ENCODE data around the gene ZNF571.

DNA sequence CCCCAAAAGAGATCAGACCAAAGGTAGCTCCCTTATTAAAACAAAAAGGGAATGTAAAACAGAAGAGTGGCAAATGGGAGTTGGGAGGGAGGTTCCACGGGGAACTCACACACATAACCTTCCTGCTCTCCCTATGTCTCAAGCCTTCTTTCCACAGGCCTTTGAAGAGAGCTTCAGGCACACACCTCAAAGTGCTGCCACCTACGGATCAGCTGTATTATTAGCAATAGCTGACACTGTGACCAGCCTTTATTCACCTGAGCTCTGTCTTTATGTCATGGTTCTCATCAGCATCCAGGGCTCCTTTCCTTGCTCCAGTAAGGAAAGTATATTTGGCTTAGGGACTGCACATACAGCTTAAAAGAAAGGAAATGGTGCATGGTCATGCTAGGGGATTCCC, 11.3 kb downstream of the ZNF571 start:
- TF ChIP-seq CTCF (IDR thresholded peaks at IDR 0.05) (no peak), RAD21 (IDR thresholded peaks at IDR 0.05; ENCODE audit: low read length) (no peak), YY1 (IDR thresholded peaks at IDR 0.05; ENCODE audit: low read depth) (no peak), POLR2AphosphoS5 (IDR thresholded peaks at IDR 0.05; ENCODE audit: low read depth, low read length) (no peak), TAF1 (IDR thresholded peaks at IDR 0.05; ENCODE audit: borderline replicate concordance, low read depth, low read length) (no peak), REST (IDR thresholded peaks at IDR 0.05; ENCODE audit: low read depth, low read length) (no peak), GATA2 (CRISPR knock-in tag; IDR thresholded peaks at IDR 0.05) (no peak), FOXJ3 (CRISPR knock-in tag; IDR thresholded peaks at IDR 0.05) (no peak), GABPA (IDR thresholded peaks at IDR 0.05; ENCODE audit: low read depth) (no peak), MXI1 (IDR thresholded peaks at IDR 0.05; ENCODE audit: low read depth, low read length) (no peak)
